GM21381 (cell line): ENCODE data around the gene ALG5.

ENCODE experiments used
- ATAC-seq: cut with Tn5 transposase; IDR thresholded peaks from one replicate; pipeline ENCODE4 v1.9.1; 2021; ENCODE audit warnings: mild to moderate bottlenecking, moderate library complexity; ENCODE audit not compliant: unreplicated experiment

ALG5 gene

DNA sequence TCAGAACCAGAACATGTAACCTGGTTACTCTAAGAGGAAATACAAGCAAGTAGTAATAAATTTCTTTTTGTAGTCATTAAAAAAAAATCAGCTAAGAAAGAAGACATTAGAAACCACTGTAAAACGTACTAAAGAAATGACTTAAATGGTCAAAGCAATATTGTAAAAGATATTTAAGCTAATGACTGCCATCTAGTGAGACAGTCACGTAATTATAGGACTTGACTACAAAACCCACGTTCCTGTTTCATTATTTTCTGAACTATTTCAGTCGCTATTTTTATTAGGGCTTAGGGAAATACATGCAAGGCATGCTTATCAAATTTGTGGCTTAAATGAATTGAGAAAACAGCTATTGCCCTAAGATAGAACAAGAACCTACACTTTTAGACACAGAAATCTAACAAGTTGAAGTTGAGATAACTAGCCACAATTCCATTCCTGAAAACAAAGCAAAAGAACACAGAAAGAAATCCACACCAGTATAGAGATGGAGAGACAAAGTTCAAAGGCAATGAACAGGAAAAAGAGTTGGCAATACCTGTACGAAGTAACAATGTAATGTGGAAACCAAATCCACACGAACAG is 17.9 kb downstream of the ALG5 start:
- ATAC-seq, result no peak

- ATAC-seq, result no peak
These were observed 19.6 kb downstream of the ALG5 start for GRCh38 chr13:36979361-36980050.

DNA sequence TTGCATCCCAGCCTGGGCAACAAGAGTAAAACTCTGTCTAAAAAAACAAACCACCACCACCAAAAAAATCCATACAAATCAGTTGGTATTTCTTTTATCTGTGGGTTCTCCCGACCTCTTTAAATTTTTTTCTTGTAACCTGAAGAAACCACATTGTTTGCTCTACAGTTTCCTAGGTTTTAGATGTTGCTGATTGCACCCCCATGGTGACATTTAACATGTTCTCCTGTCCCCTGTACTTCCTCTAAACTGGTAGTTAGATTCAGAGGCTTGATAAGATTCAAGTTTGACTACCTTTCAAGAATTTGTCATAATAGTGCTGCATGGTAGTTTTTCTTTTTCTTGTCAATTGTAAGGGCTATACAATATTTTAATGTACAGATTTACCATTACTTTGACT is 24.0 kb downstream of the ALG5 start:
- ATAC-seq, result no peak

- peak; percentile 83 for ATAC-seq
These were observed 25.4 kb downstream of the ALG5 start for GRCh38 chr13:36973621-36974295.

DNA sequence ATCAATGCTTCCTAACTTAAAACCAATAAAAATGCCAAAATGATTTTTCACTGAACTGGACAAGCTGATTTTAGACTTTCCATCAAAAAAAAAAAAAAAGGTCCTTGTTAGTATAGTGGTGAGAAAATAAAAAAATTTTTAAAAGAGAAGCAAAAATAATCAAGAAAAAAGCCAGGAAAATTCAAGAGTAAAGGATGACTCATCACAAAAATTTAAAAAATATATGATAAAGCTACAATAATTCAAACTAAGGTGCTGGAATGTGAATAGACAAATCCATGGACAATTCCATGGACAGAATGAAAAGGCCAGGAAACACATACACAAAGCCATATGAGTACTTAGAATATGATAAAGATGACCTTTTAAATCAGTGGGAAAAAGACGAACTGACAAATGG is 26.1 kb downstream of the ALG5 start:
- no peak for ATAC-seq

GRCh38 chr13:36966404-36966803 is 32.7 kb downstream of the ALG5 start:
- no peak for ATAC-seq

- no peak for ATAC-seq
These were observed 33.4 kb downstream of the ALG5 start for GRCh38 chr13:36965767-36966166.

DNA sequence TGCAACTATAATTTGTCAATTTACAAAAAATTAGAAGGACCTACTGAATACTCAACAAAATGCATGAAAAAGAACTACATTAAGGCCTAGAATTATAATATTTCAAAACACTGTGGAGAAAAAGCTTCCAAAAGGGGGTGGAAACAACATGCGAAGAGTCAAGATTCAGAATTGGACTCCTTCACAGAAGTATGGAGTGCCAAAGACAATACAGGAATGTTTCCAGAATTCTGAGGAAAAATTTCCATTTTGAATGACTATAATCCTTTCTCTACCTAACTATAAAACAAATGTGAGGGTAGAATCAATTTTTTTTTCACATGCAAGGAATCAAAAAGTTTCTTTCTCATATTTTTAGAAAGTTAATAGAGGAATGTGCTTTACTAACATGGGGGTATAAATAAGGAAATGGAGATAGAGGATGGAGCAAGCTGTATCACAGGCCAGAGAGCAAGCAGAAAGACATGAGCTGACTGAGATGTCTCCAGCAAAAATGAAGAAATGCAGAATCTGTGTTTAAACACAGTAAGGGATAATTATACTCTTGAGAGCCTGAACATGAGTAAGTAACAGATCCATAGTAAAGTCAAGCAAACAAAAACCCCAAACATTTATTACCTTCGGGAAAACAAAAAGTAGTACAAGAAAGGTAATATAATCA is 39.6 kb downstream of the ALG5 start:
- ATAC-seq, result no peak

- ATAC-seq, result no peak
These were observed 44.6 kb downstream of the ALG5 start for GRCh38 chr13:36954542-36954941.

DNA sequence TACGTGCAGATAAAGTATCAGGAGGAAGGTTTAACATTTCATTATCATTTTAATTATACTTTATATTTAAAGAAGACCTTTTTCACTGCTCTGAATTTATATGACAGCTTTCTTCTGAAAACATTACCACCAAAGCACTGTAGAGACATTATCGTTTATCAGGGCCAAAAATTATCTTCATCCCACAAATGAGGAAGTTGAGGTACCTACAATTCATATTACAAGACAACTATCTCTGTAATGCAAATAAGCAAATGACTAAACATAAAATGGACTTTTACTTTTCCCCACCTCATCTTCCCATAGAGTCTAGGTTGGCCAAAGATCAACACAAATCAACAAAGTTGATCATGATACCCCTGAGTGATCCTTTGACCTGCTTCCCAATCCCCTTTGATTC is 48.2 kb downstream of the ALG5 start:
- no peak for ATAC-seq

DNA sequence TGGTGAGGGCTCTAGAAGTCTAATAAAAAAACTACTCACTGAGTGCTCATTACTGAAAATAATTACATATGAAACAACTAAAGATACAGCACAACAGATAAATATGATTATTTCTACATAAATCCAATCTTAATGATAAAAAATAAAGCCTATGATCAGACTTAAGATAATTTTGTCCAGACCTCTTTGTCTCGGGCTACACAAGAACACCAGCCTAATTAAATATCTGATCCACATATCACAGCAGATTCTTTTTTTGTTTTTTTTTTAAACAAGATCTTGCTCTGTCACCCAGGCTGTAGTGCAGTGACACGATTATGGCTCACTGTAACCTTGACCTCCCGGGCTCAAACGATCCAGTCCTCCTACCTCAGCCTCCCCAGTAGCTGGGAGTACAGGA is 48.8 kb downstream of the ALG5 start:
- no peak for ATAC-seq

DNA sequence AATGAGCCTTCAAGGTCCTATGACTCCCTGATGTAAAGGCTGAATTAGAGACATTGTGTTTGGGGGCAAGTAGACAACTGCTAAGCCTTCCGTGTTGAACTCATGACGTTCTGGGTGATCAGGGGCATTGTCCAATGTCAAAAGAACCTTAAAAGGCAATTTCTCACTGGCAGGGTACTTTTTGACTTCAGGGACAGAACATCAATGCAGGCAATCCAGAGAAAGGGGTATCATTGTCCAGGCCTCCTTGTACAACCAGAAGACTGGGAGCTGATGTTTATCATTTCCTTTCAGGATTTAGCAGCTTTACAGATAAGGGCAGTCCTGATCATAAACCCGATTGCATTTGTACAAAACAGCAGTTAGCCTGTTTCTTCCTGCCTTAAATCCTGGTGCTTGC is 54.1 kb downstream of the ALG5 start:
- ATAC-seq, result no peak

- ATAC-seq, result no peak
These were observed 73.5 kb downstream of the ALG5 start for GRCh38 chr13:36925603-36926002.

- ATAC-seq, result no peak
These were observed 75.1 kb downstream of the ALG5 start for GRCh38 chr13:36924001-36924400.

DNA sequence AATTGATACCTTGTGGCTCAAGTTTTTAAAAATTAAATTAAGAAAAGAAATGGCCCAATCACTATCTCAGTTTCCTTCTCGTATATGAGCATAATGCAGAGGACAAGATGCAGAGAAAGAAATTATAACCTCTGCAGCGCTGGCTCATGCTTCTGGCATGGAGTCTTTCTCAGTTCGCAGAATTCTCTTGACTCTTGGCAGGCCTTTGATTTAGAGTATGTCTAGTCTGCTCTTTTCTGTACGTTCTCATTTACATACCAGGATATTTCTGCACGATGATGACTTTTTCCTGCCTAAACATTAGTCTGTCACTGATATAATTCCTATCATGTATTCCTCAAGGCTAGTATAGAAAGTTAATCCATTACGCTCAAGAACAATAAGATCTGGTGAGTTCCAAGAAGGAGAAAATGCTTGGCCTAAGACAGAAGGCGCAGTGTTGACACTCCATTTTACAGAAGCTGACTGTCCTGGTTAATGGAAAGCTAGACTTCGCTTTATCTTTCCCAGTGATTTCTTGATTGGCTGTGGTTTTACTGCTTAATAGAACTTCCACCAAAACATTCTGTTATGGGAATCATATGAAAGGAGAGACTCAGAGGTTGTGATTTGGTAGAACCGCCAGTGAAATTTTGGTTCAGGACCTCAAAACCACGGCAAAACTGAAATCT is 77.4 kb downstream of the ALG5 start:
- no peak for ATAC-seq

GRCh38 chr13:36920616-36921185 is 78.4 kb downstream of the ALG5 start:
- ATAC-seq, result no peak

DNA sequence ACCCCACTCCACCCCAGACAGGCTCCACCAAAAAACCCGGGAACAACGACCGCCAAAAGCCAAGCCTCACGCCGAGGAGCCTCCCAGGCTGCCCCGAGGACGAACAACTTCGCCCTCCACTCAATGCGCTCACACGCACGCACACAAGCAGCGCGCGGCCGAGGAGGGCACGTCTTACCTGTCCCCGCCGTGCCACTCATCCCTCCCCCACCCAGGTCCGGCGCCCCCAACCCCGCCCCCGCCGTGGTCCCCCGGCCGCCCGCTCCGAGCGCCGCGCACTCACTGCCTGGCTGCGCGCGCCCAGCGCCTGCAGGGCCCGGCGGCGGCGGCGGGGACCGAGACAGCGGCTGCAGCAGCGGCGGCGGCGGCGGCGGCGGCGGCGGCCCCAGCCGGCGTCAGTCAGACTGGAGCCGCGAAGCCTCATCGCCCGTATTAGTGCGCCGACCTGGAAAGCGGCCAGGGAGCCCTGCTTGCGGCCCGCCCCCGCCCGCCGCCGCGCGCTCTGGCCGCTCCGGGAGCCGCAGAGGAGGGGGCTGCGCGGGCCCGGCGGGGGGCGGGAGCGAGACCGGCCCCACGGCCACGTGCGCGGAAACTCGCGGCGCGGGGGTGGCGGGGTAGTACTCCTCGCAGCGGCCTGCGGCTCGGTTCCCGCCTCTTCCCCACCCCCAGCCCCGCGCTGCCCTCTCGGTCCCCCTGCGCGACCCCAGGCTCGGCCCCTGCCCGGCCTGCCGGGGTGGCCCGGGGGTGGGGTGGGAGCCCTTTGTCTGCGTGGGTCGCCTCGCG is 79.1 kb downstream of the ALG5 start, which contains the start of gene SMAD9:
Gene SMAD9, minus strand, starts transcription at position 406 of the 783 bp plus-strand sequence. CDS start 40,549 bp downstream, outside the sequence.
- peak; percentile 68 for ATAC-seq

DNA sequence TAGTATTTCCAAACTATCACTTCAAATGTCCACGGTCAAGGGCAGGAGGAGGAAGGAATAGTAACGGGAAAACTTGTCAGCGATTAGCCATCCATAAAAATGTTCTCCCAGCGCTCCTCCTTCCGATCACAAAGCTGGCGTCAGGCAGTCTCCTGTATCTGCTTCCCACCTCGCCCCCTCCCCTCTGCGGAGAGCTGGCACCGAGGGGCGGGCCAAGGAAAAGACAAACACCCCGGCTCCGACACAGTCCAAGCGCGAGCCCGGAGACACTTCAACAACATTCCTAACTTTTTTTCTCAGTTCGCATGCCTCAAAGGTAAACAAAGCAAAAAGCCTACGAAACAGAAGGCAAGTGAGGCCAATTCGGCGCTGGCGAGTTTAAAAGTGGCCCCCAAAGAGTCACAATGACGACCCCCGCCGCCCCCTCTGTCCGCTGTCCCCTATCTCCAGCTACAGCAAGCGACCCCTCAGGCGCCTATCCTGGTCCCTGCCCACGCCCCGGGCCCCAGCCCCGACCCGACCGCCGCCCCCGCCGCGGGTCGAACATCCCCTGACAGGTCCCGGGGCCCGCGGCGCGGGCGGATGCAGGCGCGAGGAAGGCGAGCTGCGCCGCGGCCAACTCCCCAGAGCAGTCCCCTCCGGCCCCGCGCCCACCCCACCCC is 79.8 kb downstream of the ALG5 start:
- no peak for ATAC-seq
